Natural killer cell (primary cell): ENCODE measurements around the gene SNAP25. TPM values are rescaled to one million over a fixed set of nuclear protein-coding genes. Genes with fewer than 3 reads are reported as not detected.

Experiments used
- ATAC-seq, 3 donors: fragments of 150-1000 bp in 2 of 3; fragments of 200-7000 bp in 1 of 3; cut with Tn5 transposase; 1 replicate in 1 of 3; 2 replicates in 2 of 3; pipeline ENCODE4 v1.10.0; 2021; ENCODE audit warnings: mild to moderate bottlenecking in 2 of 3, moderate library complexity in 2 of 3
- DNase-seq, 2 donors: peaks; one replicate each; pipeline versions ENCODE4 v3.0.0 to v3.0.0-alpha.2; 2013 to 2021; ENCODE audit warnings: mixed read lengths in 1 of 2
- H3K27ac ChIP-seq: one replicate; pipeline ENCODE4 v1.5.1; 2013; ENCODE audit warnings: mild to moderate bottlenecking, low read length
- H3K27me3 ChIP-seq: one replicate; pipeline ENCODE4 v1.6.1; 2013; ENCODE audit warnings: low read length; ENCODE audit not compliant: control insufficient read depth, insufficient read depth
- H3K36me3 ChIP-seq: one replicate; pipeline ENCODE4 v1.6.1; 2013; ENCODE audit warnings: low read length; ENCODE audit not compliant: control insufficient read depth, insufficient read depth
- H3K4me1 ChIP-seq: one replicate; pipeline ENCODE4 v1.6.1; 2013; ENCODE audit warnings: low read length; ENCODE audit not compliant: control insufficient read depth, insufficient read depth
- H3K4me3 ChIP-seq: one replicate; pipeline ENCODE4 v1.5.1; 2013; ENCODE audit warnings: low read length
- H3K9me3 ChIP-seq: one replicate; pipeline ENCODE4 v1.6.1; 2013; ENCODE audit warnings: low read length; ENCODE audit not compliant: control insufficient read depth, insufficient read depth
- H3K27ac Mint-ChIP-seq, 2 donors: one replicate each; pipeline ENCODE4 v1.8.0; 2022; ENCODE audit warnings: mild to moderate bottlenecking in 2 of 2, mixed read lengths in 2 of 2, moderate library complexity in 1 of 2
- H3K27me3 Mint-ChIP-seq, 2 donors: one replicate each; pipeline ENCODE4 v1.8.0; 2022; ENCODE audit warnings: low read depth in 2 of 2, mixed read lengths in 2 of 2
- H3K36me3 Mint-ChIP-seq: one replicate; pipeline ENCODE4 v1.8.0; 2022; ENCODE audit warnings: mixed read lengths
- H3K4me1 Mint-ChIP-seq, 2 donors: one replicate each; pipeline ENCODE4 v1.8.0; 2022; ENCODE audit warnings: mixed read lengths in 2 of 2
- H3K4me3 Mint-ChIP-seq: one replicate; pipeline ENCODE4 v1.8.0; 2022; ENCODE audit warnings: mild to moderate bottlenecking, moderate library complexity, mixed read lengths
- H3K9me3 Mint-ChIP-seq, 2 donors: one replicate each; pipeline ENCODE4 v1.8.0; 2022; ENCODE audit warnings: mixed read lengths in 2 of 2
- CTCF ChIP-seq: fragments of 200-600 bp; IDR thresholded peaks from one replicate; pipeline ENCODE4 v1.8.0; 2022; ENCODE audit warnings: antibody characterized with exemption
- WGBS: methylation state at CpG from one replicate; pipeline ENCODE4 v1.1.7; 2013; ENCODE audit warnings: missing lambda C conversion rate; ENCODE audit not compliant: insufficient coverage; 5-methylcytosine and 5-hydroxymethylcytosine counted together
- intact Hi-C: fragments of 100-400 bp; cut with micrococcal nuclease; formaldehyde crosslinking; loops from one replicate; pipeline ENCODE4 v1.14.2; 2022
- total RNA-seq, 4 donors: library from RNA; stranded (reverse); fragments of 120-200 nt in 1 of 4; gene quantifications; one replicate each; pipeline versions ENCODE4 v1.2.3 to v1.2.4, GENCODE V29; 2013 to 2022

Gene SNAP25
- total RNA-seq, 3 donors from 2014 or later (not counting 1 experiment from before 2014, with no cell fraction given), result not detected

DNA sequence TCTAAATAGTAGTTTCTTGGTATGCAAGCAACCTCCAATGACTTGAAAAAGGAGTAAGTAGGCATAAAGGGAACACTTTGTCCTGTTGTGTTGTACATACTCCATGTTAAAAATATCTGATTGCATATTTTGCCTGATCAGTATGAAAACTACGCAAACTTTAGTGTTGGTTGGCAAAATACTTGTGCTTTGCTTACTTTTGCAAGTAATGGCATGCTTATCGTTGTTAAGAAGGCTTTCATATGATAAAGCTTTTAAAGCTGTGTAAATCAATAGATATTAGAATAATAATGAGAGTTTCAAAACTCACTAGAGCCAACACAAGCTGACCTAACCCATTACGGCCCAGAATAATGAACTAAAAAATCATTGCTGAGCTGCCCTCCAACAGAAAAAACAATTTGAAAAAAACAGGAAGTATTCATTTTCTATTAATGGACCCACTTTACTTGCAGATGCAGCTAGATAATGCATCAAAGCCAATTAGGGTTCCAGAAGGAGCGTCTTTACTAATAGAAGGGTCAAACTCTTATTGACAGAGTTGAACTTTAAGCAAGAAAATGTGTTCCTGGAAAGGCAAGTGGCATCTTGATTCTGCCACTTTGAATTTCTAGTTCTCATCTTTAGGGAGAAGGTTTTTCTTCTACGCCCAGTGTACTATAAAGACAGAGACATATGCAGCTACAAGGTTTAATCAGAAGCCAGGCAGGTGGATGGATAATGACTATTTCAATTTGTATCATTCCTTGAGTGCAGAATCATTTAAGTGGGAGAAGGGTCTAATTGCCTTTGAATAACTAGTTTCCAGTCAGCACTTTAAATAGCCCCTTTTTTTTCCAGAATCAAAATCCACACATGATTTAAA lies 82.2 kb downstream of the SNAP25 start:
- H3K27me3 Mint-ChIP-seq, result peaks cover 5 to 16% of the 10 kb centered on the region in 2 donors
- H3K27ac Mint-ChIP-seq, result no peak overlapping the region

GRCh38 chr20:10303852-10304251 lies 85.2 kb downstream of the SNAP25 start:
- Histone ChIP-seq H3K27me3 (no peaks in the 10 kb centered on the region), H3K27ac (no peak overlapping the region), H3K4me3 (no peak overlapping the region), H3K9me3 (no peaks in the 10 kb centered on the region), H3K4me1 (peaks cover 8% of the 10 kb centered on the region), H3K36me3 (no peaks in the 10 kb centered on the region)
- WGBS, result no CpG with 5 or more reads among the region's 3 CpGs
- ATAC-seq, result no peak
- no peak for TF ChIP-seq CTCF
- peaks cover 8 to 16% of the 10 kb centered on the region in 2 donors for H3K27me3 Mint-ChIP-seq
- H3K36me3 Mint-ChIP-seq, result no peaks in the 10 kb centered on the region
- DNase-seq, result no peak
- H3K4me3 Mint-ChIP-seq, result no peak overlapping the region
- intact Hi-C loops, result no loop called here
- H3K9me3 Mint-ChIP-seq, result peaks cover 0 to 3% of the 10 kb centered on the region in 2 donors
- no peak overlapping the region for H3K27ac Mint-ChIP-seq
- H3K4me1 Mint-ChIP-seq, result peaks cover 36 to 47% of the 10 kb centered on the region in 2 donors

More for the DNA sequence above, 82.2 kb downstream of the SNAP25 start:
- WGBS, result 78% methylated on average over 5 of the region's 5 CpGs
- peaks cover 8 to 19% of the 10 kb centered on the region in 2 donors for H3K4me1 Mint-ChIP-seq
- Histone ChIP-seq H3K4me3 (no peak overlapping the region), H3K27me3 (no peaks in the 10 kb centered on the region), H3K27ac (no peak overlapping the region), H3K9me3 (no peaks in the 10 kb centered on the region), H3K4me1 (peaks cover 4% of the 10 kb centered on the region), H3K36me3 (no peaks in the 10 kb centered on the region)
- ATAC-seq, result no peak
- H3K4me3 Mint-ChIP-seq, result no peak overlapping the region
- no peaks in the 10 kb centered on the region for H3K36me3 Mint-ChIP-seq
- no peaks in the 10 kb centered on the region for H3K9me3 Mint-ChIP-seq
- intact Hi-C loops, result no loop called here
- no peak for TF ChIP-seq CTCF
- DNase-seq, result no peak

DNA sequence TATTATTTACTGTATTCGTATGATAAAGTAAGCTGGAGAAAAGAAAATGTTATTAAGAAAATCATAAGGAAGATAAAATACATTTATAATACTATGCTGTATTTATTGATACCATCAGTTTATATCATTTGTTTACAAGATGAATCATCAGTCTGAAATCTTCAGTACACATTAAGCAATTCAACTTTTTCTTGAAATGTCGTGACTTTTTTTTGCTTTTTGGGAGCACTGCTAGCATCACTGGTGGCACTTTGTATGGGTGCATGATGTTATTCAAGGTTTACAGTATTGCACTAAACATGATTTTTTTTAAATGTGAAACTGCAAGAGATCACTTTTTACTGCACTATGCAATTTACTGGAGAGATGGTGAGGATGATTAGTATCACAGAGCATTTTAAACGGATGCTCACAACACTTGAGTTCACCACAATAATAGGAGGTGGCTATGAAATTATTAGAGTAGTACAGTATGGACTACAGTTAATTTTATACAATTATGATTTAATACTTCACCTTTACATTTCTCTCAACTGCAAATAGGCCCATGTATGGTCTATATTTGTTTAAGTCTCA lies 85.9 kb downstream of the SNAP25 start:
- Histone ChIP-seq H3K27ac (no peak overlapping the region), H3K36me3 (no peaks in the 10 kb centered on the region), H3K4me1 (peaks cover 8% of the 10 kb centered on the region), H3K27me3 (peaks cover 1% of the 10 kb centered on the region), H3K4me3 (no peak overlapping the region), H3K9me3 (no peaks in the 10 kb centered on the region)
- intact Hi-C loops, result loop anchor here (5.0 kb wide), 1 partner anchor 48 kb away; no protein-coding TSS in a partner anchor
- Mint-ChIP-seq H3K27me3 (peaks cover 6 to 11% of the 10 kb centered on the region in 2 donors), H3K4me1 (peaks cover 38 to 49% of the 10 kb centered on the region in 2 donors), H3K36me3 (no peaks in the 10 kb centered on the region), H3K4me3 (no peak overlapping the region), H3K27ac (no peak overlapping the region), H3K9me3 (peaks cover 0 to 4% of the 10 kb centered on the region in 2 donors)
- WGBS, result 71% methylated on average over 1 of the region's 3 CpGs
- ATAC-seq, result peak; percentile 72 to 78 (median 72)
- peak in 1 of 2 donors; percentile 2 for DNase-seq
- no peak for TF ChIP-seq CTCF
